Neural progenitor cell (in vitro differentiated cells): Measurements from ENCODE around the gene NOVA1. TPM values are rescaled to one million over a fixed set of nuclear protein-coding genes. Genes with fewer than 3 reads are reported as not detected.

Experiments used
- DNase-seq: peaks from one replicate; pipeline ENCODE4 v3.0.0-alpha.2; 2016; ENCODE audit warnings: low spot score
- H2AFZ ChIP-seq: fragments of 200-600 bp; sonication (generic); replicated peaks from 2 replicates; pipeline ENCODE4 v1.6.1; 2016; ENCODE audit warnings: antibody characterized with exemption
- H3F3A ChIP-seq: fragments of 200-600 bp; sonication (generic); 2 replicates; pipeline ENCODE4 v1.6.1; 2016; ENCODE audit warnings: antibody characterized with exemption, low read depth
- H3K27ac ChIP-seq: fragments of 200-600 bp; sonication (generic); 2 replicates; pipeline ENCODE4 v1.5.1; 2016; ENCODE audit warnings: mild to moderate bottlenecking
- H3K27me3 ChIP-seq: fragments of 200-600 bp; sonication (generic); 2 replicates; pipeline ENCODE4 v1.6.1; 2016; ENCODE audit warnings: mild to moderate bottlenecking, moderate library complexity
- H3K36me3 ChIP-seq: fragments of 200-600 bp; sonication (generic); 2 replicates; pipeline ENCODE4 v1.5.1; 2016
- H3K4me1 ChIP-seq: fragments of 200-600 bp; sonication (generic); 2 replicates; pipeline ENCODE4 v1.6.1; 2016; ENCODE audit warnings: mixed run types
- H3K4me2 ChIP-seq: fragments of 200-600 bp; sonication (generic); 2 replicates; pipeline ENCODE4 v1.6.1; 2016
- H3K4me3 ChIP-seq: fragments of 200-600 bp; sonication (generic); 2 replicates; pipeline ENCODE4 v1.5.1; 2016
- H3K79me2 ChIP-seq: fragments of 200-600 bp; sonication (generic); 2 replicates; pipeline ENCODE4 v1.6.1; 2016; ENCODE audit warnings: low read depth
- H3K9ac ChIP-seq: fragments of 200-600 bp; sonication (generic); 2 replicates; pipeline ENCODE4 v1.6.1; 2016
- H3K9me3 ChIP-seq: fragments of 200-600 bp; sonication (generic); 2 replicates; pipeline ENCODE4 v1.5.1; 2016; ENCODE audit warnings: low read depth
- H4K20me1 ChIP-seq: fragments of 200-600 bp; sonication (generic); 2 replicates; pipeline ENCODE4 v1.6.1; 2016; ENCODE audit warnings: low read depth
- H3K27ac Mint-ChIP-seq: 3 replicates; pipeline ENCODE4 v1.8.0; 2021; ENCODE audit warnings: mixed read lengths
- H3K27me3 Mint-ChIP-seq: 2 replicates; pipeline ENCODE4 v1.8.0; 2022; ENCODE audit warnings: low read depth, mild to moderate bottlenecking, inconsistent platforms, moderate library complexity, mixed read lengths; ENCODE audit not compliant: insufficient read depth
- H3K36me3 Mint-ChIP-seq: 3 replicates; pipeline ENCODE4 v1.8.0; 2021; ENCODE audit warnings: mixed read lengths
- H3K4me1 Mint-ChIP-seq: 3 replicates; pipeline ENCODE4 v1.8.0; 2021; ENCODE audit warnings: mixed read lengths
- H3K4me3 Mint-ChIP-seq: 3 replicates; pipeline ENCODE4 v1.8.0; 2021; ENCODE audit warnings: mild to moderate bottlenecking, moderate library complexity, mixed read lengths
- H3K9me3 Mint-ChIP-seq: 3 replicates; pipeline ENCODE4 v1.8.0; 2020; ENCODE audit warnings: mixed read lengths
- EZH2 ChIP-seq: fragments of 200-600 bp; sonication (generic); IDR thresholded peaks from 2 replicates; pipeline ENCODE4 v1.6.1; 2017; ENCODE audit warnings: antibody characterized with exemption, mild to moderate bottlenecking, moderate library complexity
- EZH2phosphoT487 ChIP-seq: fragments of 200-600 bp; sonication (generic); IDR thresholded peaks from 2 replicates; pipeline ENCODE4 v1.6.1; 2017; ENCODE audit warnings: antibody characterized with exemption
- total RNA-seq: library from RNA; depleted of rRNA; stranded (reverse); fragments of >200 nt; gene quantifications from 2 replicates; pipeline ENCODE4 v1.2.3, GENCODE V29; 2015; ENCODE audit warnings: low replicate concordance
- TF ChIP-seq, protein P1 (sequence below): fragments of 200-600 bp; sonication (generic); IDR thresholded peaks from 2 replicates; pipeline ENCODE4 v1.5.1; 2017; ENCODE audit warnings: antibody characterized with exemption, mild to moderate bottlenecking

Gene NOVA1
- total RNA-seq, 1 donor from 2014 or later: 37.9 TPM

DNA sequence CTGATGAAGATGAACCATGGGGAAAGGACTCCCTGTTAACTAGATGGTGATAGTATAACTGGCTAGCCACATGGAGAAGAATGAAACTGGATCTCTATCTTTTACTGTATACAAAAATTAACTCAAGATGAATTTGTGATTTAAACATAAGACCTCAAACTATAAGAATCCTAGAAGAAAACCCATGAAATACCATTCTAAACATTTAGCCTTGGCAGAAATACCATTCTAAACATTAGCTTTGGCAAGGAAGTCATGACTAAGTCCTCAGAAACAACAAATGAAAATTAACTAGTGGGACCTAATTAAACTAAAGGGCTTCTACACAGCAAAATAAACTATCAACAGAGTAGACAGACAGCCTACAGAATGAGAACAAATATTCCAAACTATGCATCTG is 28.4 kb upstream of the NOVA1 start:
- Histone ChIP-seq H3K27me3 (no peaks in the 10 kb centered on the region), H3K9me3 (no peaks in the 10 kb centered on the region), H3K9ac (no peak overlapping the region), H3K4me3 (no peak overlapping the region), H3K4me1 (peaks cover 14% of the 10 kb centered on the region), H3K79me2 (no peaks in the 10 kb centered on the region), H3K4me2 (no peak overlapping the region), H3K27ac (no peak overlapping the region), H2AFZ (no peak overlapping the region), H4K20me1 (no peaks in the 10 kb centered on the region), H3K36me3 (no peaks in the 10 kb centered on the region), H3F3A (no peaks in the 10 kb centered on the region)
- Mint-ChIP-seq H3K4me1 (peaks cover 12% of the 10 kb centered on the region), H3K36me3 (no peaks in the 10 kb centered on the region), H3K9me3 (no peaks in the 10 kb centered on the region), H3K27me3 (no peaks in the 10 kb centered on the region), H3K4me3 (no peak overlapping the region), H3K27ac (no peak overlapping the region)
- TF ChIP-seq EZH2phosphoT487: no peak
- TF ChIP-seq EZH2: no peak
- TF ChIP-seq, protein P1, sequence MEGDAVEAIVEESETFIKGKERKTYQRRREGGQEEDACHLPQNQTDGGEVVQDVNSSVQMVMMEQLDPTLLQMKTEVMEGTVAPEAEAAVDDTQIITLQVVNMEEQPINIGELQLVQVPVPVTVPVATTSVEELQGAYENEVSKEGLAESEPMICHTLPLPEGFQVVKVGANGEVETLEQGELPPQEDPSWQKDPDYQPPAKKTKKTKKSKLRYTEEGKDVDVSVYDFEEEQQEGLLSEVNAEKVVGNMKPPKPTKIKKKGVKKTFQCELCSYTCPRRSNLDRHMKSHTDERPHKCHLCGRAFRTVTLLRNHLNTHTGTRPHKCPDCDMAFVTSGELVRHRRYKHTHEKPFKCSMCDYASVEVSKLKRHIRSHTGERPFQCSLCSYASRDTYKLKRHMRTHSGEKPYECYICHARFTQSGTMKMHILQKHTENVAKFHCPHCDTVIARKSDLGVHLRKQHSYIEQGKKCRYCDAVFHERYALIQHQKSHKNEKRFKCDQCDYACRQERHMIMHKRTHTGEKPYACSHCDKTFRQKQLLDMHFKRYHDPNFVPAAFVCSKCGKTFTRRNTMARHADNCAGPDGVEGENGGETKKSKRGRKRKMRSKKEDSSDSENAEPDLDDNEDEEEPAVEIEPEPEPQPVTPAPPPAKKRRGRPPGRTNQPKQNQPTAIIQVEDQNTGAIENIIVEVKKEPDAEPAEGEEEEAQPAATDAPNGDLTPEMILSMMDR: no peak
- DNase-seq: no peak

DNA sequence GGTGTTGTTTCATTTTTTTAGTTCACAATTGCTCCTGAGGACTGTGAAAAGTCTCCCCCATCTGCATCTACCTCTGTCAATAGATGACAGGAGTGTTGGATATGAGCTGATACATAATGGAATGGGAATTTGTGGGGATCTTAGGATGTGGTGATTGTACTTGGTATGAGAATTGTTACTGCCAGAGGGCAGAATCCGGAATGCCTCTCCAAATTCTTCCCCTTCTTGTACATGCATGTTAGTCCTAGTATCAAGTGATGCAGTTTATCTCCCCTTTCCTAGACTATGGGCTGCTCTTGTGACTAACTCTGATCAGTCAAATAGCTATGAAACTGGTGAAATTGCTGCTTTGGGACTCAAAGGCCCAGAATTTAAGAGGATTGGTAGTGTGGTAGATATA is 24.8 kb upstream of the NOVA1 start:
- no peak overlapping the region for H3K27ac Mint-ChIP-seq
- H3K27me3 Mint-ChIP-seq: no peaks in the 10 kb centered on the region
- no peaks in the 10 kb centered on the region for H3K9me3 ChIP-seq
- H3K9me3 Mint-ChIP-seq: no peaks in the 10 kb centered on the region
- H3K4me1 Mint-ChIP-seq: peaks cover 14% of the 10 kb centered on the region
- no peaks in the 10 kb centered on the region for H3K36me3 ChIP-seq
- H2AFZ ChIP-seq: no peak overlapping the region
- no peaks in the 10 kb centered on the region for H3K79me2 ChIP-seq
- no peaks in the 10 kb centered on the region for H4K20me1 ChIP-seq
- no peak overlapping the region for H3K9ac ChIP-seq
- DNase-seq: no peak
- H3K4me1 ChIP-seq: peaks cover 14% of the 10 kb centered on the region
- H3F3A ChIP-seq: no peaks in the 10 kb centered on the region
- no peak overlapping the region for H3K4me3 Mint-ChIP-seq
- no peak for TF ChIP-seq EZH2phosphoT487
- TF ChIP-seq EZH2: no peak
- TF ChIP-seq, protein P1: no peak
- H3K27me3 ChIP-seq: no peaks in the 10 kb centered on the region
- H3K4me3 ChIP-seq: no peak overlapping the region
- H3K36me3 Mint-ChIP-seq: no peaks in the 10 kb centered on the region
- no peak overlapping the region for H3K27ac ChIP-seq
- H3K4me2 ChIP-seq: peak overlapping the region; percentile 44

DNA sequence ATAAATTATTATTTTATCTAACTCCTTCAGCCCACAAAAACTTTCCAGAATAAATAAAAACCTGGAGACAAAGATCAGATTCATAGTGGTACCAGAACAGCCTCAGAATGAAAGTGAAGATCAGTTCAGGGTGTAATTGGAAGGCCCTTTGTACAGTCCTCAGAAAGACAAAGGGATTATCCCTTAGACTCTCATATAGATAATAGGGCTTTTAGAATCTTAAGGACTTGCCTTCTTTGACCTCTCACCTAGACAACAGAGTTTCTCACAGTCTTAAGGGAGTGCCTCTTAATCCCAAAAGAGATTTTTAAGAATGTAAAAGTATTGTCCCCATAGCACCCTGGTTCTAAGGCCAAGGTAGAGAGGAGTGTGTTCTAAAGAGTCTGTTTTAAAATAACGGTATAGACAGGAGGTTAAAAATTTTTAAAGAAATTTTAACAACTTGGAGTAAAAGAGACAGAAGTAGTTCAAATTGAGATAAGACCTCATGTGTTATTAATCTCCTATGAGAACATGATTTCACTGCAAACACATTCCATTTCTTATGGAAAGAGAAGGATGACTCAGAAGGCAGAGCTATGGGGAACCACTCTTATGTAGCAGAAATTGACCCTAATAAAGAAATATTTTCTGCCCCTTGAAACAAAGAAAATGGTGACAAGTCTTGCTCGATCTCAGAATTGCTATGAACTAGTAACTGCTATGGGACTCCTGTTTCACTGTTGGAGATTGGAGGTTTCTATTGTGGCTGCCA is 24.2 kb upstream of the NOVA1 start:
- Mint-ChIP-seq H3K9me3 (no peaks in the 10 kb centered on the region), H3K27ac (peak overlapping the region; percentile 34), H3K36me3 (no peaks in the 10 kb centered on the region), H3K4me3 (no peak overlapping the region), H3K4me1 (peaks cover 14% of the 10 kb centered on the region), H3K27me3 (no peaks in the 10 kb centered on the region)
- Histone ChIP-seq H3K9ac (no peak overlapping the region), H3K4me1 (peaks cover 14% of the 10 kb centered on the region), H3K4me2 (peak overlapping the region; percentile 44), H3K79me2 (no peaks in the 10 kb centered on the region), H3K9me3 (no peaks in the 10 kb centered on the region), H4K20me1 (no peaks in the 10 kb centered on the region), H3K27me3 (no peaks in the 10 kb centered on the region), H3K36me3 (no peaks in the 10 kb centered on the region), H3K4me3 (no peak overlapping the region), H3K27ac (no peak overlapping the region), H3F3A (no peaks in the 10 kb centered on the region), H2AFZ (no peak overlapping the region)
- TF ChIP-seq, protein P1: no peak
- TF ChIP-seq EZH2phosphoT487: peak; percentile 76
- peak; percentile 71 for DNase-seq
